Islet of Langerhans (tissue), 1 donor: Measurements from ENCODE around the gene NRIP1.

Experiments
- FAIRE-seq: peaks from one replicate; lab custom pipeline; 2011; peaks lifted over from hg19 to GRCh38; lab: Jason Lieb, UNC

NRIP1 gene

GRCh38 chr21:15005391-15005790 is 59.4 kb downstream of the NRIP1 start:
- no peak for FAIRE-seq

- FAIRE-seq: peak; percentile 61
Measured at GRCh38 chr21:15004721-15005370, 60.0 kb downstream of the NRIP1 start.

GRCh38 chr21:15003463-15004135 is 61.2 kb downstream of the NRIP1 start:
- FAIRE-seq: no peak

- FAIRE-seq: no peak
Measured at GRCh38 chr21:15001857-15002606, 62.8 kb downstream of the NRIP1 start.

- peak; percentile 53 for FAIRE-seq
Measured at GRCh38 chr21:15001113-15001512, 63.7 kb downstream of the NRIP1 start.

GRCh38 chr21:15000081-15000480 is 64.7 kb downstream of the NRIP1 start:
- FAIRE-seq: no peak

- no peak for FAIRE-seq
Measured at GRCh38 chr21:14998784-14999183, 66.0 kb downstream of the NRIP1 start.

GRCh38 chr21:14998336-14998735 is 66.5 kb downstream of the NRIP1 start:
- FAIRE-seq: no peak

GRCh38 chr21:14995695-14996490 is 68.9 kb downstream of the NRIP1 start:
- FAIRE-seq: no peak

- no peak for FAIRE-seq
Measured at GRCh38 chr21:14995226-14995625, 69.6 kb downstream of the NRIP1 start.

- FAIRE-seq: no peak
Measured at GRCh38 chr21:14993115-14993514, 71.7 kb downstream of the NRIP1 start.

GRCh38 chr21:14991957-14992356 is 72.8 kb downstream of the NRIP1 start:
- no peak for FAIRE-seq

- no peak for FAIRE-seq
Measured at GRCh38 chr21:14989359-14989758, 75.4 kb downstream of the NRIP1 start.

- FAIRE-seq: no peak
Measured at GRCh38 chr21:14988760-14989159, 76.0 kb downstream of the NRIP1 start.

- peak; percentile 77 for FAIRE-seq
Measured at GRCh38 chr21:14987370-14988170, 77.2 kb downstream of the NRIP1 start.

- FAIRE-seq: no peak
Measured at GRCh38 chr21:14985306-14985705, 79.5 kb downstream of the NRIP1 start.

GRCh38 chr21:14982336-14982735 is 82.5 kb downstream of the NRIP1 start:
- FAIRE-seq: no peak

GRCh38 chr21:14981246-14981645 is 83.6 kb downstream of the NRIP1 start:
- no peak for FAIRE-seq

- FAIRE-seq: no peak
Measured at GRCh38 chr21:14979264-14979663, 85.5 kb downstream of the NRIP1 start.

- FAIRE-seq: no peak
Measured at GRCh38 chr21:14977814-14978213, 87.0 kb downstream of the NRIP1 start.

GRCh38 chr21:14975136-14975919 is 89.5 kb downstream of the NRIP1 start:
- FAIRE-seq: no peak
